ENCODE measurements around the gene SLBP. TPM values are rescaled to one million over a fixed set of nuclear protein-coding genes. Genes with fewer than 3 reads are reported as not detected.

SLBP gene
- total RNA-seq, 2 donors from 2014 or later = 52.1 to 60.7 TPM

DNA sequence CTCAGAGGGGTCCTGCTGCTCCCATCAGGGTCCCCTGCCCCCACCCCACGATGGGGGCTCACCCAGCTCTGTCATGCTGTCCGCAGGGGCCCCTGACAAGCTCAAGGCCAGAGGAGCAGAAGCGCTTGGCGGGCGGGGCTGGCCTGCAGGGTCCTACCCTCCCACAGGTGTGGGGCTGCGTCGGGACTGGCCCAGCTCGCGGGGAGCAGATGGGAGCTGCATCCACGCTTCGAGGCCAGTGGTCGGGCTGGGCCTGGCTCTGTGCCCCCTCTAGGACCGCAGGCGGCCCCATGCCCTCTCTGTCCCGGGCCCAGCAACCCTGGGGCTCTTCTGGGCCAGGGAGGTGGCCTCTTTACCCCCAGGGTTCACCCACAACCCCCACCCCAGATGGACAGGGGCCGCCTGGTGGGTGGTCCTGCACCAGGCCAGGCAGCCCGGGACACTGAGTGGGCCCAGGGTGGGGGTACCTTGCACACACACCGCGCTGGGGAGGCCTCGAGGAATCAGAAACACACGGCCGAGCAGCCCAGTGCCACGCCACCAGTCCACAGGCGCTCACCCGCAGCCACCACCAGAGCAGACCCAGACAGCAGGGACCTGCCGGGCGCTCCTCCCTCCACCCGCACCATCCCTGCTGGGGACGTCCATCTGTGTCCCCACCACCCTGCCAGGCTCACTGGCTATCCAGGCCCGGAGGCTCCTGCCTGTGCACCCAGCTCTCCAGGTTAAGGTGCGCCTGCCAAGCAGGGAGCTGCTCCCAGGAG, 39.2 kb upstream of the SLBP start:
- Histone ChIP-seq H3K27me3 (ENCODE audit: control insufficient read depth, insufficient read depth, low read length, poor library complexity, severe bottlenecking) (no peaks in the 10 kb centered on the region), H3K27ac (ENCODE audit: low read depth, low read length) (no peak overlapping the region), H3K9ac (ENCODE audit: extremely low read depth, low read length, poor library complexity, severe bottlenecking) (no peak overlapping the region), H3K4me1 (ENCODE audit: control insufficient read depth, insufficient read depth, low read length) (no peaks in the 10 kb centered on the region), H3K36me3 (ENCODE audit: control insufficient read depth, insufficient read depth, low read length) (no peaks in the 10 kb centered on the region), H3K4me3 (ENCODE audit: low read length) (no peak overlapping the region), H3K9me3 (ENCODE audit: control insufficient read depth, low read length) (no peaks in the 10 kb centered on the region)
- DNase-seq = no peak
- H3K27ac Mint-ChIP-seq = no peak overlapping the region
- TF ChIP-seq, protein P1, sequence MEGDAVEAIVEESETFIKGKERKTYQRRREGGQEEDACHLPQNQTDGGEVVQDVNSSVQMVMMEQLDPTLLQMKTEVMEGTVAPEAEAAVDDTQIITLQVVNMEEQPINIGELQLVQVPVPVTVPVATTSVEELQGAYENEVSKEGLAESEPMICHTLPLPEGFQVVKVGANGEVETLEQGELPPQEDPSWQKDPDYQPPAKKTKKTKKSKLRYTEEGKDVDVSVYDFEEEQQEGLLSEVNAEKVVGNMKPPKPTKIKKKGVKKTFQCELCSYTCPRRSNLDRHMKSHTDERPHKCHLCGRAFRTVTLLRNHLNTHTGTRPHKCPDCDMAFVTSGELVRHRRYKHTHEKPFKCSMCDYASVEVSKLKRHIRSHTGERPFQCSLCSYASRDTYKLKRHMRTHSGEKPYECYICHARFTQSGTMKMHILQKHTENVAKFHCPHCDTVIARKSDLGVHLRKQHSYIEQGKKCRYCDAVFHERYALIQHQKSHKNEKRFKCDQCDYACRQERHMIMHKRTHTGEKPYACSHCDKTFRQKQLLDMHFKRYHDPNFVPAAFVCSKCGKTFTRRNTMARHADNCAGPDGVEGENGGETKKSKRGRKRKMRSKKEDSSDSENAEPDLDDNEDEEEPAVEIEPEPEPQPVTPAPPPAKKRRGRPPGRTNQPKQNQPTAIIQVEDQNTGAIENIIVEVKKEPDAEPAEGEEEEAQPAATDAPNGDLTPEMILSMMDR (conservative IDR thresholded peaks at IDR 0.05) = no peak
- no peak overlapping the region for H3K4me3 Mint-ChIP-seq
- H3K4me1 Mint-ChIP-seq = no peaks in the 10 kb centered on the region
- no peaks in the 10 kb centered on the region for H3K36me3 Mint-ChIP-seq (ENCODE audit: low read depth)
- H3K27me3 Mint-ChIP-seq (ENCODE audit: insufficient read depth) = no peaks in the 10 kb centered on the region
- 90 to 93% methylated on average over 15 to 31 of the region's 31 CpGs for WGBS, 2 experiments (ENCODE audit: insufficient coverage in 1 of 2, insufficient read length in 1 of 2)
- no peaks in the 10 kb centered on the region for H3K9me3 Mint-ChIP-seq

DNA sequence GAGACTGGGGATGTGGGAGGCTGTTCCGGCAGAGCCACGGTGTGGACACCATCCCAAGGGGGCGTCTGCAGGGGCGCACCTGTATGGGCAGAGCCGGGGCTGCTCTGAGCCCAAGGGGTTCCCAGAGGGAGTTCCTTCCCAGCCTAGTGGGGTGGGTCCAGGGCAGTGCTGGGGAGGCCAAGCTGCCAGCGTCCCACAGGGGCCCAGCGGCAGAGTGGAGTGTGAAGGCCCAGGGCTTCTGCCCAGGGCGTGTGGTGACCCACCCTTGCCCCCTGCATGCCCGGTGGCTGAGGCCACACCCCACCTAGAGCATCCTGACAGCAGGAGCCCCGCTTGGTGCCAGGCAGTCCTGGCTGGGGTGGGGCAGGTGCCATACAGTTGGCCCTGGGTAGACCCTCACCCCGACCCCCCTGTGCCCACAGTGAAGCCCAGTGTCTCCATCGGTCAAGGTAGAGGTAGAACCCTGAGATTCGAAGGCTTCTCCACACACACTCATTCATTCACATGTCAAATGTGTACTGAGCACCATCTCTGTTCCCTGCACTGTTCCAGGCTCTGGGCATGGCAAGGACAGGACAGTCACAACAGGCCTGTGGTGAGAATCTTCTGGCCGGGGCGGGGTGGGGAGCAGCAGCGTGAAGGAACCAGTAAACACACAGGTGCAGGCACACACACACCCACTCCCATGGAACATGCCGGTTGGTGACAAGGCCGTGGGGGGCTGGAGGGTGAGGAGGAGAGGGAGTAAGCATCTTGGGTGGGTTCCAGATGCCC, 38.4 kb upstream of the SLBP start:
- Histone ChIP-seq H3K9ac (ENCODE audit: extremely low read depth, low read length, poor library complexity, severe bottlenecking) (no peak overlapping the region), H3K36me3 (ENCODE audit: control insufficient read depth, insufficient read depth, low read length) (no peaks in the 10 kb centered on the region), H3K27ac (ENCODE audit: low read depth, low read length) (no peak overlapping the region), H3K27me3 (ENCODE audit: control insufficient read depth, insufficient read depth, low read length, poor library complexity, severe bottlenecking) (no peaks in the 10 kb centered on the region), H3K4me3 (ENCODE audit: low read length) (no peak overlapping the region), H3K4me1 (ENCODE audit: control insufficient read depth, insufficient read depth, low read length) (no peaks in the 10 kb centered on the region), H3K9me3 (ENCODE audit: control insufficient read depth, low read length) (no peaks in the 10 kb centered on the region)
- Mint-ChIP-seq H3K9me3 (no peaks in the 10 kb centered on the region), H3K27ac (no peak overlapping the region), H3K4me3 (no peak overlapping the region), H3K27me3 (ENCODE audit: insufficient read depth) (no peaks in the 10 kb centered on the region), H3K36me3 (ENCODE audit: low read depth) (no peaks in the 10 kb centered on the region), H3K4me1 (no peaks in the 10 kb centered on the region)
- 91% methylated on average over 7 to 17 of the region's 18 CpGs for WGBS, 2 experiments (ENCODE audit: insufficient coverage in 1 of 2, insufficient read length in 1 of 2)
- TF ChIP-seq, protein P1 (conservative IDR thresholded peaks at IDR 0.05) = no peak
- no peak for DNase-seq

DNA sequence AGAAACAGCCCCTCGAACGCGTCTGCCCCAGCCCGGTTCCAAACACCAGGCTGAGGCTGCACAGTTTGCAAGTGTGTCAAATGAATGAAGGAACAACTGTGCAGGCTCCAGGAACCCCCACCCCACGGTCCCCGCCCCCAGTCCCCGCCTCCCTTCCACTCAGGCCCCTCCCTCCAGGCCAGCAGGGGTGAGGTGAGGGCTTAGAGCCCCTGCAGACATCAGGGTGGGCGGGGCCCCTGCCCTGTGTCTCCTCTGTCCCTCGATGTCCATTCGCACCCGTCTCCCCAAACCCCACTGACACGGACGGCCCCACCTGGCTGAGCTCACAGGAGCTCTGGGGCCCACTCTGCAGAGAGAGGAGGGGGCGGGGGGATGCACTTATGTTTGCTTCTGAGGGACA, 37.7 kb upstream of the SLBP start:
- Mint-ChIP-seq H3K27ac (no peak overlapping the region), H3K36me3 (ENCODE audit: low read depth) (peaks cover 5% of the 10 kb centered on the region), H3K27me3 (ENCODE audit: insufficient read depth) (no peaks in the 10 kb centered on the region), H3K4me1 (no peaks in the 10 kb centered on the region), H3K9me3 (no peaks in the 10 kb centered on the region), H3K4me3 (no peak overlapping the region)
- H3K4me1 ChIP-seq (ENCODE audit: control insufficient read depth, insufficient read depth, low read length) = no peaks in the 10 kb centered on the region
- no peaks in the 10 kb centered on the region for H3K27me3 ChIP-seq (ENCODE audit: control insufficient read depth, insufficient read depth, low read length, poor library complexity, severe bottlenecking)
- 86% methylated on average over 13 of the region's 14 CpGs; no CpG with 5 or more reads in 1 of the 2 experiments for WGBS, 2 experiments (ENCODE audit: insufficient coverage in 1 of 2, insufficient read length in 1 of 2)
- peaks cover 4% of the 10 kb centered on the region for H3K36me3 ChIP-seq (ENCODE audit: control insufficient read depth, insufficient read depth, low read length)
- H3K4me3 ChIP-seq (ENCODE audit: low read length) = no peak overlapping the region
- no peaks in the 10 kb centered on the region for H3K9me3 ChIP-seq (ENCODE audit: control insufficient read depth, low read length)
- no peak for DNase-seq
- no peak overlapping the region for H3K9ac ChIP-seq (ENCODE audit: extremely low read depth, low read length, poor library complexity, severe bottlenecking)
- TF ChIP-seq, protein P1 (conservative IDR thresholded peaks at IDR 0.05) = no peak
- no peak overlapping the region for H3K27ac ChIP-seq (ENCODE audit: low read depth, low read length)
